Measurements from ENCODE around the gene SLC25A19.

- TF ChIP-seq POLR2A (IDR thresholded peaks at IDR 0.05; ENCODE audit: low read depth, low read length) (no peak), SPI1 (IDR thresholded peaks at IDR 0.05; ENCODE audit: low read depth, low read length) (no peak), POLR2AphosphoS5 (IDR thresholded peaks at IDR 0.05; ENCODE audit: low read depth, low read length) (no peak), TAF1 (IDR thresholded peaks at IDR 0.05; ENCODE audit: low read depth, low read length) (no peak)
These were observed 61.5 kb downstream of the SLC25A19 start for GRCh38 chr17:75227729-75228128.

Data from GM12891 (cell line).